Nephron (organoid): Measurements from ENCODE around the gene METAP1D.

Source experiments
- H3K27ac Mint-ChIP-seq, 3 experiments: 2 replicates each; pipeline ENCODE4 v1.8.0; 2020; ENCODE audit warnings: mixed read lengths in 3 of 3, mild to moderate bottlenecking in 2 of 3, moderate library complexity in 1 of 3
- H3K27me3 Mint-ChIP-seq: 2 replicates; pipeline ENCODE4 v1.8.0; 2021; ENCODE audit warnings: low read depth, mild to moderate bottlenecking, moderate library complexity, mixed read lengths
- H3K36me3 Mint-ChIP-seq: 2 replicates; pipeline ENCODE4 v1.8.0; 2020; ENCODE audit warnings: low read depth, mixed read lengths
- H3K4me1 Mint-ChIP-seq: 2 replicates; pipeline ENCODE4 v1.8.0; 2020; ENCODE audit warnings: mixed read lengths
- H3K4me3 Mint-ChIP-seq, 3 experiments: 2 replicates each; pipeline ENCODE4 v1.8.0; 2020; ENCODE audit warnings: mild to moderate bottlenecking in 3 of 3, mixed read lengths in 3 of 3, moderate library complexity in 2 of 3
- H3K9me3 Mint-ChIP-seq: 2 replicates; pipeline ENCODE4 v1.8.0; 2020; ENCODE audit warnings: mixed read lengths
- TF ChIP-seq, protein P1 (sequence below), 3 experiments: fragments of 200-600 bp; sonication (generic); IDR thresholded peaks; one replicate each; pipeline ENCODE4 v1.5.0; 2021; ENCODE audit warnings: antibody characterized with exemption in 3 of 3; ENCODE audit not compliant: unreplicated experiment in 3 of 3

METAP1D gene

GRCh38 chr2:171958475-171958874 lies 41.3 kb upstream of the METAP1D start:
- H3K27me3 Mint-ChIP-seq, result no peaks in the 10 kb centered on the region
- no peaks in the 10 kb centered on the region for H3K9me3 Mint-ChIP-seq
- TF ChIP-seq, protein P1, sequence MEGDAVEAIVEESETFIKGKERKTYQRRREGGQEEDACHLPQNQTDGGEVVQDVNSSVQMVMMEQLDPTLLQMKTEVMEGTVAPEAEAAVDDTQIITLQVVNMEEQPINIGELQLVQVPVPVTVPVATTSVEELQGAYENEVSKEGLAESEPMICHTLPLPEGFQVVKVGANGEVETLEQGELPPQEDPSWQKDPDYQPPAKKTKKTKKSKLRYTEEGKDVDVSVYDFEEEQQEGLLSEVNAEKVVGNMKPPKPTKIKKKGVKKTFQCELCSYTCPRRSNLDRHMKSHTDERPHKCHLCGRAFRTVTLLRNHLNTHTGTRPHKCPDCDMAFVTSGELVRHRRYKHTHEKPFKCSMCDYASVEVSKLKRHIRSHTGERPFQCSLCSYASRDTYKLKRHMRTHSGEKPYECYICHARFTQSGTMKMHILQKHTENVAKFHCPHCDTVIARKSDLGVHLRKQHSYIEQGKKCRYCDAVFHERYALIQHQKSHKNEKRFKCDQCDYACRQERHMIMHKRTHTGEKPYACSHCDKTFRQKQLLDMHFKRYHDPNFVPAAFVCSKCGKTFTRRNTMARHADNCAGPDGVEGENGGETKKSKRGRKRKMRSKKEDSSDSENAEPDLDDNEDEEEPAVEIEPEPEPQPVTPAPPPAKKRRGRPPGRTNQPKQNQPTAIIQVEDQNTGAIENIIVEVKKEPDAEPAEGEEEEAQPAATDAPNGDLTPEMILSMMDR (IDR thresholded peaks at IDR 0.05; ENCODE audit: unreplicated experiment in 3 of 3), result no peak
- no peak overlapping the region for H3K27ac Mint-ChIP-seq
- H3K4me1 Mint-ChIP-seq, result no peaks in the 10 kb centered on the region
- H3K4me3 Mint-ChIP-seq, result no peak overlapping the region
- peaks cover 19% of the 10 kb centered on the region for H3K36me3 Mint-ChIP-seq

DNA sequence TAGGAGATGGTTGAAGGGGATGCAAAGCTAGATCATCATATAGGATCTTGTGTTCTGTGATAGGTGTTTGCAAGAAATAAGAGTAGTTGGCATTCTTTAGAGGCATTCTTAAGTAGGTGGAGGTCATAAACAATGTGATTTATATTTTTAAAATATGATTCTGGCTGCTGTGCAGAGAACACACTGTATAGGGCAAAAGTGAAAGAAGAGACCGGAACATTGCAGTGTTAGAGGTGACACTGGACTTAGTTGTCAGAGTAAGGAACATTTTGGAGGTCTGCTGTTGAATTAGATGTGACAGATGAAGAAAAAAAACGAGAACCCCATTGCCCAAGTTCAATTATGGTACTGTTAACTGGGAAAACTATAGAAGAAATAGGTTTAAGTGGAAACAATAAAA lies 39.8 kb upstream of the METAP1D start:
- TF ChIP-seq, protein P1 (IDR thresholded peaks at IDR 0.05; ENCODE audit: unreplicated experiment in 3 of 3), result no peak
- Mint-ChIP-seq H3K36me3 (peaks cover 9% of the 10 kb centered on the region), H3K27me3 (no peaks in the 10 kb centered on the region), H3K9me3 (no peaks in the 10 kb centered on the region), H3K4me3 (no peak overlapping the region), H3K27ac (no peak overlapping the region), H3K4me1 (no peaks in the 10 kb centered on the region)

GRCh38 chr2:171960570-171960969 lies 39.2 kb upstream of the METAP1D start:
- TF ChIP-seq, protein P1 (IDR thresholded peaks at IDR 0.05; ENCODE audit: unreplicated experiment in 3 of 3), result no peak
- no peaks in the 10 kb centered on the region for H3K9me3 Mint-ChIP-seq
- no peak overlapping the region for H3K4me3 Mint-ChIP-seq
- no peaks in the 10 kb centered on the region for H3K4me1 Mint-ChIP-seq
- H3K27me3 Mint-ChIP-seq, result no peaks in the 10 kb centered on the region
- no peak overlapping the region for H3K27ac Mint-ChIP-seq
- peaks cover 5% of the 10 kb centered on the region for H3K36me3 Mint-ChIP-seq

DNA sequence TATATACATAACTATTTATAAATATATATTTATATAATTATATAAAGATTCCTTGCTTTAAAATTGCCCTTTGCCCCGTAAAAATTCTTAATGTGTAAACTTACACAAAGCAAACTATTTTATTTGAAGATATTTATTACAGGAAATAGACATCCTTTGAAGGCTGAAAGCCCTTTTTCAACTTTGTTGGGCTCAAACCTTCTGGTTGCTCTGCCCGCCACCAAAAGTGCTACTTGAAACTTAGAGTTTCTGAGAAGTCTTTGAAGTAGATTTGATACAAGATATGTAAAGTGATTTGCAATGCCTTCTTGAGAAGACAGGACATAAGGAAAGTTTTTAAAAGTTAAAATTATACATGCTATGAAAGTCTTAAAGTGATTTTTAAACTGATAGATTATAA lies 36.6 kb upstream of the METAP1D start:
- TF ChIP-seq, protein P1 (IDR thresholded peaks at IDR 0.05; ENCODE audit: unreplicated experiment in 3 of 3), result no peak
- H3K4me1 Mint-ChIP-seq, result no peaks in the 10 kb centered on the region
- no peak overlapping the region for H3K27ac Mint-ChIP-seq
- no peak overlapping the region for H3K4me3 Mint-ChIP-seq
- H3K27me3 Mint-ChIP-seq, result no peaks in the 10 kb centered on the region
- no peaks in the 10 kb centered on the region for H3K9me3 Mint-ChIP-seq
- H3K36me3 Mint-ChIP-seq, result peaks cover 13% of the 10 kb centered on the region

- peaks cover 16% of the 10 kb centered on the region for H3K36me3 Mint-ChIP-seq
- H3K27me3 Mint-ChIP-seq, result no peaks in the 10 kb centered on the region
- TF ChIP-seq, protein P1 (IDR thresholded peaks at IDR 0.05; ENCODE audit: unreplicated experiment in 3 of 3), result no peak
- no peaks in the 10 kb centered on the region for H3K4me1 Mint-ChIP-seq
- no peak overlapping the region for H3K27ac Mint-ChIP-seq
- H3K4me3 Mint-ChIP-seq, result no peak overlapping the region
- no peaks in the 10 kb centered on the region for H3K9me3 Mint-ChIP-seq
These were observed 35.4 kb upstream of the METAP1D start for GRCh38 chr2:171964308-171964707.

- Mint-ChIP-seq H3K4me3 (no peak overlapping the region), H3K9me3 (no peaks in the 10 kb centered on the region), H3K27ac (no peak overlapping the region), H3K36me3 (peaks cover 20% of the 10 kb centered on the region), H3K27me3 (no peaks in the 10 kb centered on the region), H3K4me1 (no peaks in the 10 kb centered on the region)
- TF ChIP-seq, protein P1 (IDR thresholded peaks at IDR 0.05; ENCODE audit: unreplicated experiment in 3 of 3), result no peak
These were observed 34.5 kb upstream of the METAP1D start for GRCh38 chr2:171965238-171965637.
